Umbilical cord (tissue), 2 donors: ENCODE data around the gene OSGEPL1. TPM values are rescaled to one million over a fixed set of nuclear protein-coding genes. Genes with fewer than 3 reads are reported as not detected.
"Not testable (repeated sequence)": the region's sequence is repeated elsewhere in the genome, so short reads cannot be mapped to it uniquely, and the experiment has no call there.

Experiments used
- DNase-seq: peaks from one replicate; pipeline ENCODE4 v3.0.0-alpha.2; 2015; ENCODE audit warnings: low spot score
- total RNA-seq: library from RNA; depleted of rRNA; stranded (reverse); fragments of >200 nt; gene quantifications from one replicate; pipeline ENCODE4 v1.2.3, GENCODE V29; 2014; ENCODE audit warnings: low replicate concordance; ENCODE audit not compliant: insufficient read depth

The OSGEPL1 gene
- total RNA-seq, 1 donor from 2014 or later: 20.5 TPM

DNA sequence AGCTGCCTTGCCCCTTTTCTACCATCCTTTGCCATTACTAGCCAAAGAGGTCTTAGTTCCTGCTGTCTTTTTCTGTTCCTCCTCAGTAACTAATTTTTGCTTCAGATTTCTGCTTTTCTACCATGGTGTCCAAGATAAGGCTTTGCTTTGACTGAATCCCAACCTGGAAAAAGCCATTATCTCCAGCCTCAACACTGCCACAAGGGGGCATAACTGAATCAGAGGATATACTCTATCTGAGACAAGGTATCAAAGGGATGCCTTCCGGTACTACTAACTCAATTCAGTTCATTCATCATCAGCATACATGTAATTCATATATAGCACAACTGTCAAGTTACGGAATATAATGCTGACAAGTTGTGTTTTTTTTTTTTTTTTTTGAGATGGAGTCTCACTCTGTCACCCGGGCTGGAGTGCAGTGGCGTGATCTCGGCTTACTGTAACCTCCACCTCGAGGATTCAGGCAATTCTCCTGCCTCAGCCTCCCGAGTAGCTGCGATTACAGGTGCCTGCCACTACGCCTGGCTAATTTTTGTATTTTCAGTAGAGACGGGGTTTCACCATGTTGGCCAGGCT lies 11.4 kb downstream of the OSGEPL1 start:
- peak; percentile 6 for DNase-seq

- no peak for DNase-seq
Observed at GRCh38 chr2:189729430-189729829, 33.2 kb downstream of the OSGEPL1 start.

DNA sequence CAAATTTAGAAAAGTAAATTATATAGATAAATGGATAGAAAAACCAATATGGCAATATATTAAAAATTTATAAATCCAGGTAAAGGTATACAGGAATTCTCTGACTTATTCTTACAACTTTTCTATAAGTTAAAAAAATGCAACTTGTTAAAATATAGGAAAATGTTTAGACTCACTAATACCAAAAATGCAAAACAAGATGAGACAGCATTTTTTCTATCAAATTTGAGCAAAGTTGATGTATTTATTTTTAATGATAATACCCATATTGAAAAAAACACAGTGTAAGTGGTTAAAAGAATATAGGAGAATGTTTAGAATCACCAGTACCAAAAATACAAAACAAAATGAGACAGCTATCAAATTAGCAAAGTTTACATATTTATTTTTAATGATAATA lies 35.7 kb downstream of the OSGEPL1 start:
- DNase-seq: no peak

DNA sequence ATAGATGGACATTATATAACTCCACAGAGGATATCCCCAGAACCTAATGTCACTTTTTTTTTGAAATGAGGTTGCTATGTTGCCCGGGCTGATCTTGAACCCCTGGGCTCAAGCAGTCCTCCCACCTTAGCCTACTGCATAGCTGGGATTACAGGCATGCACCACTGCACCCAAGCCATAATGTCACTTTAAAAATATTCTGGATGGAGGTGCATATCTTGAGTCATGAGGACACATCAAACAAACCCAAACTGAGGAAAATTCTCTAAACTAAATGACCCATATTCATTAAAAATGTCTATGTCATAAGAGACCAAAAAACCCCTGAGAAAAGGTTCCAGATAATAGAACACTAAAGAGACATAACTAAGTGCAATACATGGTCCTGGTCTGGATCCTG lies 36.3 kb downstream of the OSGEPL1 start:
- DNase-seq: no peak

- DNase-seq: no peak
Observed at GRCh38 chr2:189723192-189723591, 39.4 kb downstream of the OSGEPL1 start.

GRCh38 chr2:189719571-189719970 lies 43.0 kb downstream of the OSGEPL1 start:
- no peak for DNase-seq

- DNase-seq: not testable (repeated sequence)
Observed at GRCh38 chr2:189717593-189717992, 45.0 kb downstream of the OSGEPL1 start.

DNA sequence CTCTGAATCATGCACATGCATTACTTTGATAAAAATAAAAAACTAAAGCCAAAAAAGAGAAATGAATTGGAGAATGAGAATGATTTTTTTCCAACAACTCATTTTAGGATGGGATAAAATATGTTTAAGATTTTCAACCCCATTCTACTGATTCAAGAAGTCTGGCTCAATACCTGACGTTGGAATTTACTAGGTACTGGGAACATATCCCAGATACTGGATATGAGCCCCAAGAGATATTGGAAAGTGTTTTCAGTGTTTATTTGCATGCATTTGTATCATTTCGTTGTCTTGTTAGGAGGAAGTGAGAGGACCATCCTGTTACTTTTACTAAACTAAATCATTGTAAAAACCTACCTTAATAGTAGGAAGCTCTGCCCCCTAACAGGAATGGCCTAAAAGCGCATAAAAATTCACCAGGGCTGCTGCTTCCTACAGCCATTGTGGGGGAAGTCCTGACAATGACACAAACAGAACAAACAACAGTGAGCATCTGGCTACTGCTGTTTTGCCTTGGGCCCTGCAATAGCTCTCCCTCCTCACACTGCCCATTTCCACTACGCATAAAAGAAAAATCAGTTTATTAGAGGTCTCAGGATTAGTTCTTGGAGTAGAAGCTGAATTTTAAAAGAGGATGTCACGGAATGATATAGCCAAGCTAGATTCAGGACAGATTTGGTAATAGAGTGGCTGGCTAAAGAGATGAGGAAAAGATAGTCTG lies 52.9 kb downstream of the OSGEPL1 start:
- no peak for DNase-seq

DNA sequence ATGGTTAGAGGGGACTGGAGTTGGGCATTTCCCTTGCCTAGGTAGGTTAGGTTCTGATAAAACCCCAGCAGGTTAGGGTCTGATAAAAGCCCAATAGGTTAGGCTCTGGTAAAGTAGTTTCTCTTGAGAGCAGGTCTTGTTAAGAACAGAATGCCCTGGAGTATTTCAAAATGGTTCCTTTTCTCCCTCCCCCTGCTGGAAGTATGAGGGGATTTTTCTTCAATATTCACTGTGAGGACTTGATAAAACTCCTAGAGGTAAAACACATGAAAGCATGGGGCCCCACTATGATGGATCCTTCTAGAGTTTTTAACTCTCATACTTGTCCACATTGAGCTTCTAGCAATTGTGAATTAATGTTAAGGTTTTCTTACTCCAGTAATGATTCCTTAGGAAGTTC lies 60.5 kb downstream of the OSGEPL1 start:
- DNase-seq: no peak

DNA sequence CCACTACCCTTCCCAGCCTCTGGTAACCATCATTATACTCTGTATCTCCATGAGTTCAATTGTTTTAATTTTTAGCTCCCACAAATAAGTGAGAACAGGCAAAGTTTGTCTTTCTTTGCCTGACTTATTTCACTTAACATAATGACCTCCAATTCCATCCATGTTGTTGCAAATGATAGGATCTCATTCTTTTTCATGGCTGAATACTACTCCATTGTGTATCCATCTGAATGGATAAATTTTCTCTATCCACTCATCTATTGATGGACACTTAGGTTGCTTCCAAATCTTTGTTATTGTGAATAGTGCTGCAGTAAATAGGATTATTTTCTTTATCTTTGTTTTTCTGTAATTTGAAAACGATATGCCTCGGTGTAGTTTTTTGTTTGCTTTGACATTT lies 61.9 kb downstream of the OSGEPL1 start:
- DNase-seq: no peak

DNA sequence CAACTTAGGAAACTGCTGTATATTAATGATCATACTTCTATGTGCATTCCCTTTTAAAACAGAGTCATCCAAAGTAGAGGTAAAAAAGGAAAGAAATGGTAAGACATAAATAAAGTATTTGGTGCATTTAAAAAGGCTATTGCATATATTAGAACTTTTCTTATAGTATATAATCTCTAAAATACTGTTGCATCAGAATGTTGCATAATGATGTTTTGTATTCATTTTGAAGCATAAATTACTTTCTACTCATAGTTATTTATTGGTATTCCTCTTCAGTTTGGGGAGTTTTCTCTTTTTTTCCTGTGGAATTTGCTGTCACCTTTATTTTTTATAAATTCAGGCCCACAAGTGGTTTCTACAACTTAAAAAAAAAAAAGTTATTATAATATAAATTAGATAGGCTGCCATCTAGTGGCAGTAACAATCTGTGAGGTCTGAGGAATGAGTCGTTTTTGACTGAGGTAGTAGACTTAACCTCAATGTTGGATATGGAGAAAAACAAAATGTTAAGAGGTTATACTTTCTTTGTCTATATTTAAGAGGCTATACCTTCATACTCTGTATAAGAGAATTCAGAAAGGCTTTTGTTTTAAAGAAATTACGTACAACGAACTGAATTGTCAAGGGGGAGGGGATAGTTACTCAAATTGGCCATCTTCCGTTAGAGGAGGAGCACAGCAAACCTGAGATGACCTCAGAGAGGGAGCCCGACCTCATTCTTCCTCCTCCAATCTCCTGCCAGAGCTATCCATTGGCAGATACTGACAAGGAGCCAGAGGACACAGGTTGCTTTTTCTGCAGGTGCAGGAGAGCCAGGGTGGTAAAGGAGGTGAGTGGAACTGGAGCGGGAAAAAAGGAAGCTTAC lies 64.3 kb downstream of the OSGEPL1 start:
- DNase-seq: peak; percentile 72

Other genes with a start within 250 kb of the OSGEPL1 start
- gene SLC40A1, start 182.0 kb downstream of the OSGEPL1 start, total RNA-seq: 133 TPM
- gene ASNSD1, start 101.3 kb downstream of the OSGEPL1 start, total RNA-seq: 81.4 TPM
- 30.6 TPM for gene ANKAR, start 88.1 kb downstream of the OSGEPL1 start, total RNA-seq
- 69.8 TPM for gene ORMDL1, start 21.5 kb upstream of the OSGEPL1 start, total RNA-seq
- gene PMS1, start 21.7 kb upstream of the OSGEPL1 start, total RNA-seq: 33.9 TPM